Measurements from ENCODE around the gene NCAM2.

NCAM2 gene

GRCh38 chr21:21231913-21232312, 233.7 kb downstream of the NCAM2 start:
- no peak for DNase-seq

GRCh38 chr21:21232320-21232719, 234.1 kb downstream of the NCAM2 start:
- DNase-seq = no peak

GRCh38 chr21:21233051-21233450, 234.8 kb downstream of the NCAM2 start:
- no peak for DNase-seq

GRCh38 chr21:21236996-21237395, 238.8 kb downstream of the NCAM2 start:
- DNase-seq = no peak

- DNase-seq = no peak
Observed at GRCh38 chr21:21238629-21239400, 240.6 kb downstream of the NCAM2 start.

- no peak for DNase-seq
Observed at GRCh38 chr21:21241391-21241790, 243.2 kb downstream of the NCAM2 start.

GRCh38 chr21:21246007-21246406, 247.8 kb downstream of the NCAM2 start:
- no peak for DNase-seq

GRCh38 chr21:21247424-21247823, 249.2 kb downstream of the NCAM2 start:
- DNase-seq = no peak

- DNase-seq = no peak
Observed at GRCh38 chr21:21262048-21262447, 263.8 kb downstream of the NCAM2 start.

GRCh38 chr21:21268061-21268471, 269.9 kb downstream of the NCAM2 start:
- DNase-seq = no peak

- DNase-seq = no peak
Observed at GRCh38 chr21:21268885-21269284, 270.7 kb downstream of the NCAM2 start.

- no peak for DNase-seq
Observed at GRCh38 chr21:21279193-21279901, 281.1 kb downstream of the NCAM2 start.

- DNase-seq = no peak
Observed at GRCh38 chr21:21283810-21284209, 285.6 kb downstream of the NCAM2 start.

- DNase-seq = no peak
Observed at GRCh38 chr21:21286170-21286798, 288.1 kb downstream of the NCAM2 start.

GRCh38 chr21:21290751-21291150, 292.5 kb downstream of the NCAM2 start:
- DNase-seq = no peak

GRCh38 chr21:21291883-21292569, 293.8 kb downstream of the NCAM2 start:
- no peak for DNase-seq

- DNase-seq = no peak
Observed at GRCh38 chr21:21295303-21295702, 297.1 kb downstream of the NCAM2 start.

- no peak for DNase-seq
Observed at GRCh38 chr21:21297211-21297610, 299.0 kb downstream of the NCAM2 start.

- no peak for DNase-seq
Observed at GRCh38 chr21:21301013-21301412, 302.8 kb downstream of the NCAM2 start.

GRCh38 chr21:21309510-21309909, 311.3 kb downstream of the NCAM2 start:
- no peak for DNase-seq

GRCh38 chr21:21324297-21324696, 326.1 kb downstream of the NCAM2 start:
- DNase-seq = no peak

- DNase-seq = no peak
Observed at GRCh38 chr21:21332492-21332891, 334.3 kb downstream of the NCAM2 start.

- DNase-seq = no peak
Observed at GRCh38 chr21:21341041-21341440, 342.8 kb downstream of the NCAM2 start.

Data from stimulated activated CD4-positive, alpha-beta T cell treated with anti-CD3 and anti-CD28 coated beads, Interleukin-2, amount 100 ng/mL, for 24 hours (primary cell).